Measurements from ENCODE around the gene MRPS12.

DNA sequence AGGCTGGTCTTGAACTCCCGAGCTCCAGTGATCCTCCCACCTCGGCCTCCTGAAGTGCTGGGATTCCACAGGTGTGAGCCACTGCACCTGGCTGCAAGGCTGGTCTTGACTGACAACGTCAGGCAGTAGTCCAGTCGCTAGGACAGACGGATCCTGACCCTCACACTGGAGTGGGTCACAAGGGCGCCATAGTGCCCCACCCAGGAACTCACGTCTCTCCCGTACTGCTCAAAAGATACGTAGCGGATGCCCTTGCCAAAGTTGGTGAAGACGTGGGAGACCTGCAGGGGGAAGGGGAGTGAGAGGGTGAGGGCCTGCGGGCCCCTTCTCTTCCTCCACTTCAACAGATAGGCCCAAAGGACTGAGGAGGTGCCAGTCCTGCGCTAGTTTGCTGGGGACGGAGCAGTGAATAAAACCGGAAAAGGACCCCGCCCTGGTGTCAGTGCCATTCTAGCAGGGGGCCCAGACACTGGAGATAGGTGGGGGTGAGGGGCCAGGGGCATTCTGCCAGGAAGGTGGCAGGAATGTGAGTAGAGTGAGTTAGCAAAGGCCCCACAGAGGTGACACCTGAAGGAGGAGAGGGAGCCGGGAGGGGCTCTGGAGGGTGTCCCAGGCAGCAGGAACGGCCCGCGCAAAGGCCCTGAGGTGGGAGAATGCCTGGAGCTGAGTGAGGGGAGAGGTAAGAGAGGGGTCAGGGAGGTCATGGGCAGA lies 11.9 kb downstream of the MRPS12 start:
- no peak for TF ChIP-seq POLR2AphosphoS5 (IDR thresholded peaks at IDR 0.05)
- TF ChIP-seq, protein P1, sequence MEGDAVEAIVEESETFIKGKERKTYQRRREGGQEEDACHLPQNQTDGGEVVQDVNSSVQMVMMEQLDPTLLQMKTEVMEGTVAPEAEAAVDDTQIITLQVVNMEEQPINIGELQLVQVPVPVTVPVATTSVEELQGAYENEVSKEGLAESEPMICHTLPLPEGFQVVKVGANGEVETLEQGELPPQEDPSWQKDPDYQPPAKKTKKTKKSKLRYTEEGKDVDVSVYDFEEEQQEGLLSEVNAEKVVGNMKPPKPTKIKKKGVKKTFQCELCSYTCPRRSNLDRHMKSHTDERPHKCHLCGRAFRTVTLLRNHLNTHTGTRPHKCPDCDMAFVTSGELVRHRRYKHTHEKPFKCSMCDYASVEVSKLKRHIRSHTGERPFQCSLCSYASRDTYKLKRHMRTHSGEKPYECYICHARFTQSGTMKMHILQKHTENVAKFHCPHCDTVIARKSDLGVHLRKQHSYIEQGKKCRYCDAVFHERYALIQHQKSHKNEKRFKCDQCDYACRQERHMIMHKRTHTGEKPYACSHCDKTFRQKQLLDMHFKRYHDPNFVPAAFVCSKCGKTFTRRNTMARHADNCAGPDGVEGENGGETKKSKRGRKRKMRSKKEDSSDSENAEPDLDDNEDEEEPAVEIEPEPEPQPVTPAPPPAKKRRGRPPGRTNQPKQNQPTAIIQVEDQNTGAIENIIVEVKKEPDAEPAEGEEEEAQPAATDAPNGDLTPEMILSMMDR (IDR thresholded peaks at IDR 0.05), result no peak

Data from upper lobe of left lung (tissue), 4 donors.